ENCODE measurements around the gene HNRNPU. TPM values are rescaled to one million over a fixed set of nuclear protein-coding genes. Genes with fewer than 3 reads are reported as not detected.

Gene HNRNPU
- total and polyA plus RNA-seq, 4 donors: 45.3 to 233 (median 136) TPM

- Histone ChIP-seq H3K4me1 (ENCODE audit: control insufficient read depth in 4 of 4, insufficient read depth in 4 of 4, low read length in 3 of 4) (no peaks in the 10 kb centered on the region), H3K36me3 (ENCODE audit: control insufficient read depth in 4 of 4, insufficient read depth in 3 of 4, low read depth in 1 of 4, low read length in 3 of 4) (no peaks in the 10 kb centered on the region), H3K4me3 (ENCODE audit: low read depth in 1 of 3, low read length in 3 of 3) (no peak overlapping the region), H3K27me3 (ENCODE audit: control insufficient read depth in 4 of 4, insufficient read depth in 4 of 4, low read length in 3 of 4) (no peaks in the 10 kb centered on the region), H3K9ac (ENCODE audit: low read depth in 1 of 2, low read length in 2 of 2) (no peak overlapping the region), H3K27ac (ENCODE audit: low read depth in 1 of 2, low read length in 2 of 2) (no peak overlapping the region), H3K9me3 (ENCODE audit: control insufficient read depth in 4 of 4, low read length in 3 of 4) (no peaks in the 10 kb centered on the region)
- DNase-seq (ENCODE audit: low spot score): no peak
- 90% methylated on average over 16 of the region's 16 CpGs for WGBS
- no peak for TF ChIP-seq ZBTB33 (IDR thresholded peaks at IDR 0.05)
- no peak for TF ChIP-seq FOXA2 (IDR thresholded peaks at IDR 0.05)
- TF ChIP-seq YY1 (IDR thresholded peaks at IDR 0.05): no peak
- TF ChIP-seq SP1 (IDR thresholded peaks at IDR 0.05): no peak
- no peak for TF ChIP-seq RAD21 (IDR thresholded peaks at IDR 0.05)
- TF ChIP-seq HNF4A (conservative IDR thresholded peaks at IDR 0.05): no peak
- TF ChIP-seq, protein P1, sequence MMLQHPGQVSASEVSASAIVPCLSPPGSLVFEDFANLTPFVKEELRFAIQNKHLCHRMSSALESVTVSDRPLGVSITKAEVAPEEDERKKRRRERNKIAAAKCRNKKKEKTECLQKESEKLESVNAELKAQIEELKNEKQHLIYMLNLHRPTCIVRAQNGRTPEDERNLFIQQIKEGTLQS (IDR thresholded peaks at IDR 0.05): no peak
- no peak for TF ChIP-seq TAF1 (conservative IDR thresholded peaks at IDR 0.05)
- TF ChIP-seq HNF4G (IDR thresholded peaks at IDR 0.05): no peak
- no peak for TF ChIP-seq RXRA (IDR thresholded peaks at IDR 0.05)
Observed at GRCh38 chr1:244802556-244803239, 61.6 kb downstream of the HNRNPU start.

GRCh38 chr1:244802041-244802440, 62.3 kb downstream of the HNRNPU start:
- TF ChIP-seq HNF4A (conservative IDR thresholded peaks at IDR 0.05): no peak
- no peaks in the 10 kb centered on the region for H3K4me1 ChIP-seq (ENCODE audit: control insufficient read depth in 4 of 4, insufficient read depth in 4 of 4, low read length in 3 of 4)
- no peak for DNase-seq (ENCODE audit: low spot score)
- no peak overlapping the region for H3K9ac ChIP-seq (ENCODE audit: low read depth in 1 of 2, low read length in 2 of 2)
- no peak overlapping the region for H3K27ac ChIP-seq (ENCODE audit: low read depth in 1 of 2, low read length in 2 of 2)
- no peaks in the 10 kb centered on the region for H3K27me3 ChIP-seq (ENCODE audit: control insufficient read depth in 4 of 4, insufficient read depth in 4 of 4, low read length in 3 of 4)
- 67% methylated on average over 14 of the region's 14 CpGs for WGBS
- no peak overlapping the region for H3K4me3 ChIP-seq (ENCODE audit: low read depth in 1 of 3, low read length in 3 of 3)
- H3K9me3 ChIP-seq (ENCODE audit: control insufficient read depth in 4 of 4, low read length in 3 of 4): no peaks in the 10 kb centered on the region
- no peaks in the 10 kb centered on the region for H3K36me3 ChIP-seq (ENCODE audit: control insufficient read depth in 4 of 4, insufficient read depth in 3 of 4, low read depth in 1 of 4, low read length in 3 of 4)

- 30% methylated on average over 14 of the region's 14 CpGs for WGBS
- no peak overlapping the region for H3K27ac ChIP-seq (ENCODE audit: low read depth in 1 of 2, low read length in 2 of 2)
- no peaks in the 10 kb centered on the region for H3K27me3 ChIP-seq (ENCODE audit: control insufficient read depth in 4 of 4, insufficient read depth in 4 of 4, low read length in 3 of 4)
- H3K4me1 ChIP-seq (ENCODE audit: control insufficient read depth in 4 of 4, insufficient read depth in 4 of 4, low read length in 3 of 4): no peaks in the 10 kb centered on the region
- H3K4me3 ChIP-seq (ENCODE audit: low read depth in 1 of 3, low read length in 3 of 3): no peak overlapping the region
- DNase-seq (ENCODE audit: low spot score): no peak
- no peak overlapping the region for H3K9ac ChIP-seq (ENCODE audit: low read depth in 1 of 2, low read length in 2 of 2)
- no peaks in the 10 kb centered on the region for H3K36me3 ChIP-seq (ENCODE audit: control insufficient read depth in 4 of 4, insufficient read depth in 3 of 4, low read depth in 1 of 4, low read length in 3 of 4)
- no peaks in the 10 kb centered on the region for H3K9me3 ChIP-seq (ENCODE audit: control insufficient read depth in 4 of 4, low read length in 3 of 4)
- no peak for TF ChIP-seq FOXA1 (IDR thresholded peaks at IDR 0.05)
- TF ChIP-seq HNF4G (IDR thresholded peaks at IDR 0.05): no peak
- TF ChIP-seq, protein P2, sequence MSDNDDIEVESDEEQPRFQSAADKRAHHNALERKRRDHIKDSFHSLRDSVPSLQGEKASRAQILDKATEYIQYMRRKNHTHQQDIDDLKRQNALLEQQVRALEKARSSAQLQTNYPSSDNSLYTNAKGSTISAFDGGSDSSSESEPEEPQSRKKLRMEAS (IDR thresholded peaks at IDR 0.05): no peak
- peak; percentile 27 to 44 for TF ChIP-seq RXRA (IDR thresholded peaks at IDR 0.05)
- TF ChIP-seq RAD21 (IDR thresholded peaks at IDR 0.05): peak; percentile 89 to 91
- TF ChIP-seq YY1 (IDR thresholded peaks at IDR 0.05): no peak
- TF ChIP-seq ZBTB33 (IDR thresholded peaks at IDR 0.05): no peak
- TF ChIP-seq, protein P3, sequence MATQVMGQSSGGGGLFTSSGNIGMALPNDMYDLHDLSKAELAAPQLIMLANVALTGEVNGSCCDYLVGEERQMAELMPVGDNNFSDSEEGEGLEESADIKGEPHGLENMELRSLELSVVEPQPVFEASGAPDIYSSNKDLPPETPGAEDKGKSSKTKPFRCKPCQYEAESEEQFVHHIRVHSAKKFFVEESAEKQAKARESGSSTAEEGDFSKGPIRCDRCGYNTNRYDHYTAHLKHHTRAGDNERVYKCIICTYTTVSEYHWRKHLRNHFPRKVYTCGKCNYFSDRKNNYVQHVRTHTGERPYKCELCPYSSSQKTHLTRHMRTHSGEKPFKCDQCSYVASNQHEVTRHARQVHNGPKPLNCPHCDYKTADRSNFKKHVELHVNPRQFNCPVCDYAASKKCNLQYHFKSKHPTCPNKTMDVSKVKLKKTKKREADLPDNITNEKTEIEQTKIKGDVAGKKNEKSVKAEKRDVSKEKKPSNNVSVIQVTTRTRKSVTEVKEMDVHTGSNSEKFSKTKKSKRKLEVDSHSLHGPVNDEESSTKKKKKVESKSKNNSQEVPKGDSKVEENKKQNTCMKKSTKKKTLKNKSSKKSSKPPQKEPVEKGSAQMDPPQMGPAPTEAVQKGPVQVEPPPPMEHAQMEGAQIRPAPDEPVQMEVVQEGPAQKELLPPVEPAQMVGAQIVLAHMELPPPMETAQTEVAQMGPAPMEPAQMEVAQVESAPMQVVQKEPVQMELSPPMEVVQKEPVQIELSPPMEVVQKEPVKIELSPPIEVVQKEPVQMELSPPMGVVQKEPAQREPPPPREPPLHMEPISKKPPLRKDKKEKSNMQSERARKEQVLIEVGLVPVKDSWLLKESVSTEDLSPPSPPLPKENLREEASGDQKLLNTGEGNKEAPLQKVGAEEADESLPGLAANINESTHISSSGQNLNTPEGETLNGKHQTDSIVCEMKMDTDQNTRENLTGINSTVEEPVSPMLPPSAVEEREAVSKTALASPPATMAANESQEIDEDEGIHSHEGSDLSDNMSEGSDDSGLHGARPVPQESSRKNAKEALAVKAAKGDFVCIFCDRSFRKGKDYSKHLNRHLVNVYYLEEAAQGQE (IDR thresholded peaks at IDR 0.05): no peak
- TF ChIP-seq TAF1 (conservative IDR thresholded peaks at IDR 0.05): no peak
- TF ChIP-seq GABPA (IDR thresholded peaks at IDR 0.05 in 1 of 2, conservative IDR thresholded peaks at IDR 0.05 in 1 of 2): no peak
- no peak for TF ChIP-seq NR2F2 (IDR thresholded peaks at IDR 0.05)
- no peak for TF ChIP-seq EGR1 (IDR thresholded peaks at IDR 0.05; ENCODE audit: low read depth in 2 of 2)
- TF ChIP-seq JUND (IDR thresholded peaks at IDR 0.05): peak in 1 of 2 donors; percentile 7
- TF ChIP-seq HNF4A (conservative IDR thresholded peaks at IDR 0.05): peak; percentile 52 to 62
- TF ChIP-seq, protein P4, sequence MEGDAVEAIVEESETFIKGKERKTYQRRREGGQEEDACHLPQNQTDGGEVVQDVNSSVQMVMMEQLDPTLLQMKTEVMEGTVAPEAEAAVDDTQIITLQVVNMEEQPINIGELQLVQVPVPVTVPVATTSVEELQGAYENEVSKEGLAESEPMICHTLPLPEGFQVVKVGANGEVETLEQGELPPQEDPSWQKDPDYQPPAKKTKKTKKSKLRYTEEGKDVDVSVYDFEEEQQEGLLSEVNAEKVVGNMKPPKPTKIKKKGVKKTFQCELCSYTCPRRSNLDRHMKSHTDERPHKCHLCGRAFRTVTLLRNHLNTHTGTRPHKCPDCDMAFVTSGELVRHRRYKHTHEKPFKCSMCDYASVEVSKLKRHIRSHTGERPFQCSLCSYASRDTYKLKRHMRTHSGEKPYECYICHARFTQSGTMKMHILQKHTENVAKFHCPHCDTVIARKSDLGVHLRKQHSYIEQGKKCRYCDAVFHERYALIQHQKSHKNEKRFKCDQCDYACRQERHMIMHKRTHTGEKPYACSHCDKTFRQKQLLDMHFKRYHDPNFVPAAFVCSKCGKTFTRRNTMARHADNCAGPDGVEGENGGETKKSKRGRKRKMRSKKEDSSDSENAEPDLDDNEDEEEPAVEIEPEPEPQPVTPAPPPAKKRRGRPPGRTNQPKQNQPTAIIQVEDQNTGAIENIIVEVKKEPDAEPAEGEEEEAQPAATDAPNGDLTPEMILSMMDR (IDR thresholded peaks at IDR 0.05; ENCODE audit: low read depth, low read length, missing input control): peak; percentile 67
- peak; percentile 24 for TF ChIP-seq SP1 (IDR thresholded peaks at IDR 0.05)
Observed at GRCh38 chr1:244801246-244801645, 63.1 kb downstream of the HNRNPU start.

Measured in liver (tissue), 9 donors.